GM18502 (cell line): ENCODE data around the gene SLC13A4.
"Not testable (repeated sequence)": the region's sequence is repeated elsewhere in the genome, so short reads cannot be mapped to it uniquely, and the experiment has no call there.

Experiments
- ATAC-seq: cut with Tn5 transposase; IDR thresholded peaks from one replicate; pipeline ENCODE4 v1.9.1; 2021; ENCODE audit warnings: mild to moderate bottlenecking; ENCODE audit not compliant: unreplicated experiment, poor library complexity

The SLC13A4 gene

GRCh38 chr7:135753616-135754413 is 25.8 kb upstream of the SLC13A4 start:
- ATAC-seq = no peak

DNA sequence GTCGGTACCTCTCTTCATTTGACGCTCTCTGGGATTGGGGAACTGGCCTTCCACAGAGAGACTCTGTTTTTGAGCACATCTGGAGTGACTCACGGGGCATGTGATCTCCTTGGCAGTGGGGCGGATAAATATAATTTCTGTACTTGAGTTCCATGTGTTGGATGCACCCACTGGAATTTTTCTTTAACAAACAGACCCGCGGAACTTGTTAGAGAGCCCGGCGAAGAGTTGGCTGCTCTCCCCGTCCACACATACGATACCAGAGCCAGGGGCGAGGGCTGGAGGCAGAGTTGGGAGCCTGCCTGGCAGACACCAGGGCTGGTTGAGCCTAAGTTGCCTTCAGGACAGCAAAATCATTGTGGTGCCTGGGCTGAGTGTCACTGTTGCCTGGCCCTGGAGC is 20.8 kb upstream of the SLC13A4 start, which contains the start of gene FAM180A:
Gene FAM180A (minus strand): TSS at position 44 of the 400 bp plus-strand sequence. CDS start 233 bp downstream, outside the sequence.
- ATAC-seq = no peak

DNA sequence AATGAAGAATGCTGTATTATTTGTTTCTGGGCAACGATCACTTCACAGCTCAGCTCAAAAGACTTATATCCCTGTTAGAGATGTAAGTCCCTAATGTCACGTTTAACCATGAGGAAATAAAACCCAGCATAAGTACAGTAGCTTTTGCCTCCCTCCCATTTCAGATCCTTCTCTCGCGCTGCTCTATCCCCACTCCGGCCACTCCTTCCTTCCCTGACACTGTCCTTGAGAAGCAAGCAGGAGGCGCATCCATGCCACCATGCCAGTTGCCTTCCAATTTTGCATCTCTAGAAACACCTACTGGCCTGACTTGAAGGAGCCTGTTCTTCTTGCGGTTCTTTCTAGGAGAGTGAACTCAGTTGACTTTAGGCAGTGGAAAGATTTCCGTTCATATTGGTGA is 19.4 kb upstream of the SLC13A4 start:
- no peak for ATAC-seq

DNA sequence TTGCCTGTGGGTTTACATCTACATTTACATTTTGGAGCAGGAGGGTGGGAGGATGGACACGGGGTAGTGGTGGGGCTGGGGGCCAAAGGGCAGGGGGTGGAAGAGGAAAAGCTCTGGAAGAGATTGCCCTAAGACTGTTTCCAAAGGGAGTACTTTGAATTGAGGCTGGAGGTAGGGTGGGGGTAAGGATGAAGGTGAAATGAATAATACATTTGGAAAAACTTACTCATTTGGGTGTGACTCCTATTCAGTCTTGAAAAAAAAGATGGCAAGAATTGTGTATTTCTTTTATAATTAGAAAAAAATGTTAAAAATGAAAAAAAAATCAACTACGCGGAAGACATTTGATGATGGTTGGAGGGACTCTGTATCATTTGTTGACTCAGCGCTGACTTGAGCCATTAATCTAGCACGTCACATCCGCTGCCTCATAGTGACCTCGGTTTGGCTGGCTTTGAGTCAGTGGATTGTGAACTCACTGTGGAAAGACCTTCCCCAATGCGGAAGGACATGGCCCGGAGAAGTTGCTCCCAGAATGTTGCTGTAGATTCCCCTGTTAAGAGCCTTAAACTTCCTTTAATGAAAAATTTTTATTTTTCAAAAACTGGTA is 17.8 kb upstream of the SLC13A4 start:
- ATAC-seq = no peak

DNA sequence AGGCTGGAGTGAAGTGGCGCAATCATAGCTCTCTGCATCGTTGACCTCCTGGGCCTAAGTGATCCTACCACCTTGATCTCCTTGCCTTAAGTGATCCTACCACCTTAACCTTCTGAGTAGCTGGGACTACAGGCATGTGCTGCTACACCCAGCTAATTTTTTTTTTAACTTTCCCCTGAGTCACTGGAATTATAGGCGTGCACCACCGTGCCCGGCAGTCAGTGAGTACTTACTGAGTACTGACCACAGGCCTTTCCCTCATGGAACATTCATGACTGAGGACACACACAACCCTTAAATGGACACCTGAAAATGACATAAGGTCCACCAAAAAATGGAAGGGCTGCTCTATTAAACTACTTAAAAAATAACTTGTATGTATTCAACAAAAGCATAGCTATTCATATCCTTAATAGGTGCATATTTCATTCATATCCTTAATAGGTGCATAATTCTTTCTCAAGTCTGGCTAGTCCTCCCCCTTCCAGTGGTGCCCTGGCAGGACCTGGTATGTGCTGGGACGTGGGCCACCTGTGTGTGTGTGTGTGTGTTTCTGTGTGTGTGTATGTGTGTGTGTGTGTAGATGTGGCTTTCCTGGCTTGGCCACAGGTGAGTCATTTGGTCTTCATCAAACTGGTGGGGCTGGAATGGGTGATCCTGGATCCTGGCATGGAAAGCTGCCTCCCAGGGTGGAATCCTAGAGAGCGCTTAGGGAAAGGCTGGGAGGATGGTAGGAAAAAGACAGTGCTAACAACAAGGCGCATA is 17.1 kb upstream of the SLC13A4 start:
- no peak for ATAC-seq

GRCh38 chr7:135743907-135744731 is 16.1 kb upstream of the SLC13A4 start:
- no peak for ATAC-seq

GRCh38 chr7:135742371-135742770 is 14.4 kb upstream of the SLC13A4 start:
- no peak for ATAC-seq

DNA sequence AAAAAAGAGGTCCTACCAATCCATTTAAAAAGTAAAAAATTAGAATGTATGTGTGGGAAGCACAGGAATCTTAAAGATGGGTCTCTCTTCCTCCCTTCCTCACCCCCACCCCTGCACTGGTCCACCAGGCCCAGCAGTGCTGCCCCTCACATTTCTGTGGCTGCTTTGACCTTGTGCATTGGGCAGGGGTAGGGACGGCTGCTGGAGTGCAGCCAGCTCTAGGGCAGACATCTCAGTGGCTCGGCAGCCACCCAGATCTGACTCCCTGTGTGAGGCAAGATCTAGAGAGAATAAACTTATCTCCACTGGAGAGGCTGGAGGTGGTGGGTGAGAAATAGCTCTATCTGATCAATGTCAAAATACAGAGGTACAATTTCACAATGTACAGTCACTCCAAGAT is 13.9 kb upstream of the SLC13A4 start:
- no peak for ATAC-seq

- no peak for ATAC-seq
These were observed 12.9 kb upstream of the SLC13A4 start for GRCh38 chr7:135740889-135741288.

- ATAC-seq = not testable (repeated sequence)
These were observed 9.3 kb upstream of the SLC13A4 start for GRCh38 chr7:135737306-135737647.

GRCh38 chr7:135736586-135737305 is 8.8 kb upstream of the SLC13A4 start:
- ATAC-seq = no peak

- ATAC-seq = no peak
These were observed 6.3 kb upstream of the SLC13A4 start for GRCh38 chr7:135734343-135734689.

- ATAC-seq = no peak
These were observed 5.8 kb upstream of the SLC13A4 start for GRCh38 chr7:135733603-135734342.

DNA sequence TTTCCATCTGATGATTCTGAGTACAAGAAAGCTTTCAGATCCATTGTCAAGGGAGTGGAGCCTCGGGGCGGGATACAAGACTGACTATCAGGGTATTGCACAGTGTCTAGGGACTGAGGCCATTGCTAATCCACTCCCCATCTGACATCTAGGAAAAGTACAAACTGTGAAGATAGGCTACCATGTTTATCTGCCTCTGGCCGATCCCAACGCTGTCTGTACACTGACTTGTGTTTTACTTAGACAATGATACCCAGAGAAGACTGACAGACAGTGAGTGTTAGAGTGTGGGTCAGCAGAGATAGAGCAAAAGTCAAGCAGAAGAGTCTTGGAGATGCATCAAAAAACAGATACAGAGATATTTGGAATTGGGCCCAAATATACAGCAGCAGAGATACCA is 3.1 kb upstream of the SLC13A4 start:
- no peak for ATAC-seq

- no peak for ATAC-seq
These were observed 1.2 kb upstream of the SLC13A4 start for GRCh38 chr7:135729230-135729629.

DNA sequence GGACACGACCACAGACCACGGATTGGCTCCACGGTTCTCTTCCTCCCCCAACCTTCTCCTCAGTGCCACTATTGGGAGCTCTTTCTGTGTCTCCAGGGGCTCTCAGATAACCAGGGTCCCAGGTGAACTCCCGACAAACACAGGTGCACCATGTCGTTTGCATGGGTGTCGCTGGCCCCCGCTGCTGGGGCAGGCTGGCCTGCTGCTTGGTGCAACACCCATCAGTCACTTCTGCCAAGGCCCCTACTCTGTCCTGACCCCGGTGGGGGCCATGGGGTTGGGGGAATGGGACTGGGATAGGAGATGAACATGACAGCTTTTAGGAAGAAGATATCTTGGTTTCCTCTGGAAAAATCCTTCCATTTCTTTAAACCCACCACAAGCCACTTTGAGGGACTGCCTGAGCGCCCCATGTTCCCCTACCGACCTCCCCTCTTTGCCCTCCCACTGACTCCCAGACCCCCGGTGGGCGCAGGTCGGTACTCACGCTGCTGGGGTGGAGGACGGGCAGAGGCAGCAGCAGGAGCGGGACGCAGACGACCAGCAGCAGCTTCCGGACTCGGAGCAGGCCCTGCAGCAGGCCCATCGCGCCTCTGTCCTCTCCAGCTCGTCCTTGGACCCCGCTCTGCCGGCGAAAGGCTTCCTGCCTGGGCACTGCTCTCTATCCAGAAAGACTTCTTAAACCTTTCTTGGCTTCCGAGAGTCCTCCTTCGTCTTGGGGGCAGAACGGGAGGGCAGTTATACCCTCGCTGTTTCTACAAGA is 894 bp downstream of the SLC13A4 start:
- no peak for ATAC-seq

GRCh38 chr7:135726276-135726788 is 1.7 kb downstream of the SLC13A4 start:
- no peak for ATAC-seq

GRCh38 chr7:135723411-135723810 is 4.6 kb downstream of the SLC13A4 start:
- ATAC-seq = no peak
